OCI-LY1 (cell line): ENCODE data around the gene GNAZ.
"Not testable (repeated sequence)": the region's sequence is repeated elsewhere in the genome, so short reads cannot be mapped to it uniquely, and the experiment has no call there.

Source experiments
- CTCF ChIP-seq: fragments of 200-600 bp; sonication (generic), shearing (Covaris generic); IDR thresholded peaks from 2 replicates; pipeline ENCODE4 v1.5.1; 2017; ENCODE audit warnings: mild to moderate bottlenecking, antibody characterized with exemption, low read length, moderate library complexity, mixed read lengths
- EZH2 ChIP-seq: fragments of 200-600 bp; sonication (generic), shearing (Covaris generic); IDR thresholded peaks from 2 replicates; pipeline ENCODE4 v1.8.0; 2017; ENCODE audit warnings: borderline replicate concordance, mixed run types, mild to moderate bottlenecking, antibody characterized with exemption, low read length, moderate library complexity, mixed read lengths

- TF ChIP-seq EZH2, CTCF: not testable (repeated sequence)
These were observed 48.5 kb upstream of the GNAZ start for GRCh38 chr22:23021660-23022353.
